DMS53 (cell line): ENCODE data around the gene USP31.
"Not testable (repeated sequence)": the region's sequence is repeated elsewhere in the genome, so short reads cannot be mapped to it uniquely, and the experiment has no call there.

ENCODE experiments used
- DNase-seq: peaks from one replicate; lab custom pipeline; 2025; lab: John Stamatoyannopoulos, UW

Gene USP31

DNA sequence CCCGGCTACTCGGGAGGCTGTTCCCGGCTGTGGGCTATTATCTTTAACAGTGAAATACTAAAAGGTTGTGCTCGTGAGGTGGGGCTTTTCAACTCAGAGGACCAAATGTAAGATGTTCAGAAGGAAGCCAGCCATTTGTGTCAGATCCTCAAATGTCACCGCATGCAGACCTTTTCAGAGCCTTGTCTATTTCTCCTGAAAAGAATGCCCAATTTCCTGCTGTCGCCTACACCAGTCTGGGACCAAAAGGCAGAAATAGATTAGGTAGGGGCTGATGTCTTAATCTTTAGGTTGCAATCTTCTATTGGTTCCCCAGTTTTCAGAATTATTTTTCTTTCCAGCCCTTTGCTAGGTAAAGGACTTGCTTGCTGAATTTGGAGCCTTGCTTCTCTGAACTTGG is 8.9 kb upstream of the USP31 start:
- no peak for DNase-seq

DNA sequence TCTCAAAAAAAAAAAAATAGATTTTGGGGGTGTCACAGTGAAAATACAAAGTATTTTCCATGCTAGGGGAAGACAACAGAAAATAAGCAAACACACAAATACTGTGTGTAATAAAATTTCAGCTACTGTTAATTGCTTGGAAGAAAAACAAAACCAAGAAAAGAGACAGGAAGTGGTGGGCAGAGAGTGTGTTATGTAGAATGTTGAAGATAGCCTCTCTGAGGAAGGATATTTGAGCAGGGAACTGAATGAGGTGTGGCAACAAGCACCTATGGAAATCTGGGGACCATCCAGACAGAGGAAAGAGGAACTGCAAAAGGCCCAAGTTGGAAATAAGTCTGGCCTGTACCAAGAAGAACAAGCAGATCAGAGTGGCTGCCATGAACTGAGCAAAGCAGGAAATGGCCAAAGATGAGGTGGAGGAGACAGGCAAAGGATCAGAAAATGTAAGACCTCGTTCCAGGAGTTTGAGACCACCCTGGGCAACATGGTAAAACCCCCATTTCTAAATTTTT is 7.8 kb upstream of the USP31 start:
- no peak for DNase-seq

GRCh38 chr16:23156110-23156509 is 6.9 kb upstream of the USP31 start:
- no peak for DNase-seq

DNA sequence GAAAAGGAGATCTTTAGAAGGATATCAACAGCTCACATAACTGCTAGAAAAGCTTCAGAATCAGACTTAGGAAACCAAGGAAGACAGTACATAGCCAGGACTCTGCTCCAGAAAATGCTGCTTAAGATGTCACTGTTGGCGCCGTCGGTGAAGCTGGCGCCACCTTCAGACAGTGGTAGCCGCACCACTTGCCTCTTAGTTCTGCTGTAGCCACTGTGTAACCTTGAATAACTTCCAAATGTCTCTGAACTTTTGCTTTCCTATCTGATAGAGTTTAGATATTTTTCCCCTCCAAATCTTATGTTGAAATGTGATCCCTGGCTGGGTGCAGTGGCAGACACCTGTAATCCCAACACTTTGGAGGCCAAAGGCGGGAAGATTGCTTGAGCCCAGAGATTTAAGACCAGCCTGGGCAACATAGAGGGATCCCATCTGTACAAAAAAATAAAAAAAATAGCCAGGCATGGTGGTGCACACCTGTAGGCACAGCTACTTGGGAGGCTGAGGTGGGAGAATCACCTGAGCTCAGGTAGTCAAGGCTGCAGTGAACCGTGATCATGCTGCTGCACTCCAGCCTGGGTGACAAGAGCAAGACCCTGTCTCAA is 6.3 kb upstream of the USP31 start:
- DNase-seq: peak; percentile 3

- peak; percentile 4 for DNase-seq
These were observed 3.3 kb upstream of the USP31 start for GRCh38 chr16:23152386-23153178.

GRCh38 chr16:23149993-23150364 is 727 bp upstream of the USP31 start:
- DNase-seq: no peak

- peak; percentile 79 for DNase-seq
These were observed 562 bp downstream of the USP31 start for GRCh38 chr16:23148513-23149266.

GRCh38 chr16:23148166-23148512 is 1.1 kb downstream of the USP31 start:
- no peak for DNase-seq

- no peak for DNase-seq
These were observed 1.6 kb downstream of the USP31 start for GRCh38 chr16:23147666-23148065.

GRCh38 chr16:23146877-23147601 is 2.2 kb downstream of the USP31 start:
- no peak for DNase-seq

GRCh38 chr16:23145608-23146007 is 3.6 kb downstream of the USP31 start:
- no peak for DNase-seq

- no peak for DNase-seq
These were observed 4.1 kb downstream of the USP31 start for GRCh38 chr16:23145186-23145585.

DNA sequence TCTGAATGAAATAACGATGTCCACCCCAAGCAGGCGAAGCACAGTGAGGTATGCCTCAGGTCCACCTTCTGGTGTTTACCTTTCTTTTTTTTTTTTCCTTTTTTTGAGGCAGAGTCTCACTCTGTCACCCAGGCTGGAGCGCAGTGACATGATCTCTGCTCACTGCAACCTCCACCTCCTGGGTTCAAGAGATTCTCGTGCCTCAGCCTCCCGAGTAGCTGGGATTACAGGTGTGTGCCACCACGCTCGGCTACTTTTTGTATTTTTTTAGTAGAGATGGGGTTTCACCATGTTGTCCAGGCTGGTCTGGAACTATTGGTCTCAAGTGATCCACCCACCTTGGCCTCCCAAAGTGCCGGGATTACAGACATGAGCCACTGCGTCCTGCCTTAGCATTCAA is 4.9 kb downstream of the USP31 start:
- not testable (repeated sequence) for DNase-seq

DNA sequence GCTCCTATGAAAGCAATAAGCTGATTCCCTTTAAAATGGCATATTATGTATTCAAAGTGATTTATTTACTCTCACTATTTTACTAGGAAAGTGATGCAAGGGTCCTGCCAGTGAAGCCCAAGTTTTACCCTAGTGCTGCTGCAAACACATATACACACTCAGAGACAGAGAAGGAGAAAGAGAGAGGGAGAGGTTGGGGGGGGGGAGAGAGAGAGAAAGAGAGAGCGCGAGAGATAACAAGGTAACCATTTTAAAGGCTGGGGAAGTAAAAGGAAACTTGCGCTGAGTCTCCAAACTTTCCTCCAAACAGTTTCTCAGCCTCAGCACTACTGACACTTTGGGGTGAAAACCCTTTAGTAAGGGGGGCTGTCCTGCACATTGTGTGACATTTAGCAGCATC is 5.9 kb downstream of the USP31 start:
- no peak for DNase-seq

DNA sequence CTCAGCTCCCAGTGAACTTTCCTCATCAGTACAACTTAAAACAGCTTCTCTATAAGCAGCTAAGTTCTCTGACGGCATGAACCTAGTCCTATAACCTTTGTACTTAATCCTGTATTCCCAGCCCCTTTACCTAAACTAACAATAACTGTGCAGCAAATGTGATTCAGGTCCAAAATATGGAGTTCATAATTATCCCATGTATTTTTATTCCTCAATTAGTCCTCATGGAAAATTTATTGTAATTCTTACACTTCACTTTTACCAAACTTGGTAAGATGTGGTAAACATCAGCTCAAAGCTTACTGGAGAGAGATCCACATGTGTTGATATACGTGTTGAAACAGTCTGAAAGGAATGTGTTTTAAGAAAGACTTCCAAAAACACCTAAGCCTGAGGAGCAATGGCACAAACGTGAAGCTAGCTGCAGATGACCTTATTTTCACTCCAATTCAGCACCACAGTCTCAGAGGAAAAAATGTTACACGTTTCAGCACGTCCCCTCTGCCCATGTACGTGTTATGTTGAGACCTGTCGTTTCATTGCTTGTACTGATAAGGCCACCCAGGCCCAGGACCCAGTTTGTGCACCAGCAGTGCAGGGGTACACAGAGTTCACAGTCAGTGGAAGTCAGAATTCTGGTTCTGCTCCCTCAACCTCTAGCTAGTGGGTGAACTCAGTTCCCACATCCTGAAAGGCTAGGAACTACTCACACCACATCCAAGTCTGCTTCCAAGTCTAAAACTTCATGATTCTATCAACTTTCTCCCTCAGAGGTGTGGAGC is 7.1 kb downstream of the USP31 start:
- DNase-seq: no peak

DNA sequence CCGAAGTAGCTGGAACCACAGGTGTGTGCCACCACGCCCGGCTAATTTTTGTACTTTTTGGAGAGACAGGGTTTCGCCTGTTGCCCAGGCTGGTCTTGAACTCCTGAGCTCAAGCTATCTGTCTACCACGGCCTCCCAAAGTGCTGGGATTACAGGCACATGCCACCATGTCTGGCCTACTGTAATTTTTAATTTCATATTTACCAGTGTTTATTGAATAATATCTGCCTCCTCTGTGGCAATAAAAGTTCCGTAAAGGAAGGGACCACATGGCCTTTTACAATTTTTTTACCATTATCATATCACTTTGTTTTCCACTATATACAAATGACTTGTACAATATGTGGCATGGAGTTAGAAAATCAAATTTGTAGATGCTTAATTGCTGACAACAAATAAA is 7.8 kb downstream of the USP31 start:
- no peak for DNase-seq

DNA sequence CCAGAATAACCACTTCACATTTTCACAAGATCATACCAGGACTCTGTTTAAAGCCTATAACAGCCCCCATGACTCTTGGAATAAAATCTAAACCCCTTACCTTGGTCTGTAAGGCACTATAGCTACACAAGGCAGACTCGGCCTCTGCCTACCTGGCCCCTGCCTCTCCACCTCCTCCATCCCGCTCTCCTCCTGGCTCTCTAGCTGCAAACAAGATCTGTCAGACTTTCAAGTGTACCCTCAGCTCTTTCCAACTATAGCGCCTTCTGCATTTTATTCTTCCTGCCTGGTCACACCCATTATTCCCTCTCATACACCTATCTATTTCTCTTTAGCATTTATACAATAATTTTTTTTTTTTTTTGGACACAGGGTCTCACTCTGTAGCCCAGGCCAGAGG is 8.2 kb downstream of the USP31 start:
- DNase-seq: no peak

GRCh38 chr16:23140107-23140506 is 9.1 kb downstream of the USP31 start:
- no peak for DNase-seq

DNA sequence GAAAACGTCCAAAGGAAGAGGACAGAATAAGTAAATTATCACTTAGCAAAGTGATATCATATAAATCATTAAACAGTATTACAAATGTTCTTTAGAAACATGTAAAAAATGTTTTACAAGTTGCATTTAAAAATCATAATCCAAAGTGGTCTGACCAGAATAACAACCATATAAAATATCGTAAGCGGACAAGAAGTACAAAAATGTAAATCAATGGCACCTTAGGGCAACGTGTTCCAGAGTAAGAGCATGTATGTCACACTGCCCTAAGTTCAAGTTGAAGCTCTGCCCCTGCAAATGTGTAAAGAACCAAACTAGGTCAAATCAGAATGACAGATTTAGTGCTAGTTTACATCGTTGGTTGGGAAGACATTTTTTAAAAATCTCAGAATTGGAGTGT is 11.4 kb downstream of the USP31 start:
- DNase-seq: no peak

DNA sequence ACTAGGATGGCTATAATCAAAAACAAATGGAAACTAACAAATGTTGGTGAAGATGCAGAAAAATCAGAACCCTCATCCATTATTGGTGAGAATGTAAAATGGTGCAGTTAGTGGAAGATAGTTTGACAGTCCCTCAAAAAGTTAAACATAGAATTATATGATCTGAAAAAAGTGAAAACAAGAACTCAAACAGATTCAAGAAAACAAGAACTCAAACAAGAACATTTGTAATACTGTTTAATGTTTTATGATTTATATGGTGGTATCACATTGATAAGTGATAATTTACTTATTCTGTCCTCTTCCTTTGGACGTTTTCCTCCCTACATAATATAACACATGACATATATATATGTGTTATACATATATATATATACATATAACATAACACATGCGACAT is 12.0 kb downstream of the USP31 start:
- no peak for DNase-seq

GRCh38 chr16:23134274-23134673 is 15.0 kb downstream of the USP31 start:
- peak; percentile 2 for DNase-seq
